ENCODE results near the gene SEMA4B. TPM values are rescaled to one million over a fixed set of nuclear protein-coding genes. Genes with fewer than 3 reads are reported as not detected.

Gene SEMA4B
- total RNA-seq, 2 donors from 2014 or later: 96.1 to 99.6 TPM

GRCh38 chr15:90173372-90173771, 27.8 kb upstream of the SEMA4B start:
- 85% methylated on average over 7 of the region's 7 CpGs for WGBS
- H3K27ac ChIP-seq: peak overlapping the region in 1 of 2 donors; percentile 31
- no peak for TF ChIP-seq POLR2A (IDR thresholded peaks at IDR 0.05)
- no peak for TF ChIP-seq CTCF (IDR thresholded peaks at IDR 0.05)
- no peak for TF ChIP-seq POLR2AphosphoS5 (IDR thresholded peaks at IDR 0.05)

GRCh38 chr15:90174140-90174875, 26.8 kb upstream of the SEMA4B start:
- TF ChIP-seq POLR2AphosphoS5 (IDR thresholded peaks at IDR 0.05) (peak; percentile 87), CTCF (IDR thresholded peaks at IDR 0.05) (no peak)
- intact Hi-C loops (cut with DNase I): no loop called here
- peaks cover 11% of the 10 kb centered on the region for H3K4me1 ChIP-seq (replicated peaks)
- WGBS: 55% methylated on average over 25 of the region's 25 CpGs
- no peak overlapping the region for H3K4me3 ChIP-seq
- H3K27me3 ChIP-seq (replicated peaks; ENCODE audit: insufficient read depth): no peaks in the 10 kb centered on the region
- peak overlapping the region; percentile 89 to 94 for H3K27ac ChIP-seq
- no peaks in the 10 kb centered on the region for H3K9me3 ChIP-seq
- DNase-seq (ENCODE audit: low spot score): peak; percentile 93
- no peaks in the 10 kb centered on the region for H3K36me3 ChIP-seq

More at GRCh38 chr15:90173372-90173771, 27.8 kb upstream of the SEMA4B start:
- H3K9me3 ChIP-seq: no peaks in the 10 kb centered on the region
- H3K4me1 ChIP-seq (replicated peaks): peaks cover 11% of the 10 kb centered on the region
- no peak for DNase-seq (ENCODE audit: low spot score)
- intact Hi-C loops (cut with DNase I): no loop called here
- no peak overlapping the region for H3K4me3 ChIP-seq
- no peaks in the 10 kb centered on the region for H3K36me3 ChIP-seq
- no peaks in the 10 kb centered on the region for H3K27me3 ChIP-seq (replicated peaks; ENCODE audit: insufficient read depth)

GRCh38 chr15:90177012-90177411, 24.1 kb upstream of the SEMA4B start:
- H3K4me1 ChIP-seq (replicated peaks): peaks cover 11% of the 10 kb centered on the region
- no peaks in the 10 kb centered on the region for H3K27me3 ChIP-seq (replicated peaks; ENCODE audit: insufficient read depth)
- no peak for TF ChIP-seq POLR2A (IDR thresholded peaks at IDR 0.05)
- no peak for TF ChIP-seq POLR2AphosphoS5 (IDR thresholded peaks at IDR 0.05)
- no peak for TF ChIP-seq CTCF (IDR thresholded peaks at IDR 0.05)
- no peaks in the 10 kb centered on the region for H3K36me3 ChIP-seq
- whole genome bisulfite sequencing: 94% methylated on average over 9 of the region's 9 CpGs
- no peak overlapping the region for H3K4me3 ChIP-seq
- no peaks in the 10 kb centered on the region for H3K9me3 ChIP-seq
- no peak for DNase-seq (ENCODE audit: low spot score)
- no peak overlapping the region for H3K27ac ChIP-seq
- intact Hi-C loops (cut with DNase I): no loop called here

GRCh38 chr15:90178468-90179435, 22.4 kb upstream of the SEMA4B start:
- H3K4me1 ChIP-seq (replicated peaks): peaks cover 19% of the 10 kb centered on the region
- no peak overlapping the region for H3K4me3 ChIP-seq
- no peak for DNase-seq (ENCODE audit: low spot score)
- H3K27me3 ChIP-seq (replicated peaks; ENCODE audit: insufficient read depth): no peaks in the 10 kb centered on the region
- TF ChIP-seq CTCF (IDR thresholded peaks at IDR 0.05) (no peak), POLR2AphosphoS5 (IDR thresholded peaks at IDR 0.05) (no peak), POLR2A (IDR thresholded peaks at IDR 0.05) (no peak)
- no peaks in the 10 kb centered on the region for H3K36me3 ChIP-seq
- no peak overlapping the region for H3K27ac ChIP-seq
- no peaks in the 10 kb centered on the region for H3K9me3 ChIP-seq
- WGBS: 77% methylated on average over 10 of the region's 10 CpGs
- intact Hi-C loops (cut with DNase I): no loop called here
